ENCODE data around the gene PPP1R10.
A peak's percentile ranks its signal among the peaks of the same experiment; 100 is the strongest.

PPP1R10 gene

GRCh38 chr6:30615219-30615957, 1.7 kb downstream of the PPP1R10 start:
- Histone ChIP-seq H3K27ac (ENCODE audit: low read length) (peak overlapping the region; percentile 96), H3F3A (ENCODE audit: insufficient read depth, low read length) (peaks cover 37% of the 10 kb centered on the region), H3K9ac (ENCODE audit: low read length) (peak overlapping the region; percentile 100), H3K9me2 (replicated peaks; ENCODE audit: insufficient read depth, low read length) (no peaks in the 10 kb centered on the region), H3K4me3 (ENCODE audit: low read length) (peak overlapping the region; percentile 95), H3K9me3 (replicated peaks; ENCODE audit: insufficient read depth, low read length) (no peaks in the 10 kb centered on the region), H3K4me2 (ENCODE audit: low read depth, low read length) (peak overlapping the region; percentile 74), H2AFZ (ENCODE audit: low read length) (no peak overlapping the region), H3K27me3 (replicated peaks; ENCODE audit: insufficient read depth, low read length) (no peaks in the 10 kb centered on the region), H3K36me3 (replicated peaks; ENCODE audit: insufficient read depth, low read length) (peaks cover 10% of the 10 kb centered on the region; the same call in 1 of the 2 replicates), H3K79me2 (ENCODE audit: low read length) (peaks cover 82% of the 10 kb centered on the region), H4K20me1 (ENCODE audit: insufficient read depth, low read length) (no peaks in the 10 kb centered on the region; the same call in 1 of the 2 replicates), H3K4me1 (ENCODE audit: low read length) (peaks cover 8% of the 10 kb centered on the region; the same call in 1 of the 2 replicates)
- DNase-seq: peak; percentile 42
- TF ChIP-seq CTCF (IDR thresholded peaks at IDR 0.05; ENCODE audit: low read length) (no peak), EZH2 (optimal IDR thresholded peaks at IDR 0.05; ENCODE audit: low read depth, low read length) (no peak), EZH2phosphoT487 (IDR thresholded peaks at IDR 0.05; ENCODE audit: low read length) (no peak)

DNA sequence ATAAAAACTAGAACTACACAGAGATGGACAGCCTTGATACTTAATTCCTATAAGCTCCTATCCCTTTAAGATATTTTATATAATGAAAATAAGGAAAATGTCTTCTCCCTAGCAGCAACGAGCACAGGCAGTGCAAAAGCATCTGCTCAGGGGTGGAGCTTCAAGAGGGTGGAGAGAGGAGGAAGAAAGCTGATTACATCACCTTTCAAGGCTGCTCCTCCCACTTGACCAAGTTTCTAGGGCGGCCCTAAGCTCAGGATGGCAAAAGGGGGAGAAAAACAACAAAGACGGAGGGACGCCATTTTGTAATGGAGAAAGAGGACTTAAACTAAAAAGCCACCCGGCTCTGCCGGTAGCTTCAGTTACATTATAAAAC, 2.2 kb downstream of the PPP1R10 start:
- Histone ChIP-seq H3K4me2 (ENCODE audit: low read depth, low read length) (peak overlapping the region; percentile 74), H3K4me3 (ENCODE audit: low read length) (peak overlapping the region; percentile 95), H3K36me3 (replicated peaks; ENCODE audit: insufficient read depth, low read length) (peaks cover 11% of the 10 kb centered on the region; the same call in 1 of the 2 replicates), H3K9me2 (replicated peaks; ENCODE audit: insufficient read depth, low read length) (no peaks in the 10 kb centered on the region), H3K27ac (ENCODE audit: low read length) (peak overlapping the region; percentile 96), H3K79me2 (ENCODE audit: low read length) (peaks cover 87% of the 10 kb centered on the region), H3K9ac (ENCODE audit: low read length) (peak overlapping the region; percentile 100), H3K9me3 (replicated peaks; ENCODE audit: insufficient read depth, low read length) (no peaks in the 10 kb centered on the region), H3K4me1 (ENCODE audit: low read length) (peaks cover 8% of the 10 kb centered on the region; the same call in 1 of the 2 replicates), H4K20me1 (ENCODE audit: insufficient read depth, low read length) (no peaks in the 10 kb centered on the region; the same call in 1 of the 2 replicates), H3K27me3 (replicated peaks; ENCODE audit: insufficient read depth, low read length) (no peaks in the 10 kb centered on the region), H2AFZ (ENCODE audit: low read length) (no peak overlapping the region), H3F3A (ENCODE audit: insufficient read depth, low read length) (peaks cover 37% of the 10 kb centered on the region)
- no peak for TF ChIP-seq CTCF (IDR thresholded peaks at IDR 0.05; ENCODE audit: low read length)
- no peak for TF ChIP-seq EZH2phosphoT487 (IDR thresholded peaks at IDR 0.05; ENCODE audit: low read length)
- TF ChIP-seq EZH2 (optimal IDR thresholded peaks at IDR 0.05; ENCODE audit: low read depth, low read length): no peak
- peak; percentile 94 for DNase-seq

- H3K4me2 ChIP-seq (ENCODE audit: low read depth, low read length): peak overlapping the region; percentile 74
- no peaks in the 10 kb centered on the region; the same call in 1 of the 2 replicates for H4K20me1 ChIP-seq (ENCODE audit: insufficient read depth, low read length)
- H3F3A ChIP-seq (ENCODE audit: insufficient read depth, low read length): peaks cover 37% of the 10 kb centered on the region
- peaks cover 13% of the 10 kb centered on the region; the same call in 1 of the 2 replicates for H3K36me3 ChIP-seq (replicated peaks; ENCODE audit: insufficient read depth, low read length)
- no peak for DNase-seq
- TF ChIP-seq CTCF (IDR thresholded peaks at IDR 0.05; ENCODE audit: low read length): no peak
- TF ChIP-seq EZH2phosphoT487 (IDR thresholded peaks at IDR 0.05; ENCODE audit: low read length): no peak
- TF ChIP-seq EZH2 (optimal IDR thresholded peaks at IDR 0.05; ENCODE audit: low read depth, low read length): no peak
- no peaks in the 10 kb centered on the region for H3K9me2 ChIP-seq (replicated peaks; ENCODE audit: insufficient read depth, low read length)
- H3K9me3 ChIP-seq (replicated peaks; ENCODE audit: insufficient read depth, low read length): no peaks in the 10 kb centered on the region
- no peak overlapping the region for H2AFZ ChIP-seq (ENCODE audit: low read length)
- H3K79me2 ChIP-seq (ENCODE audit: low read length): peaks cover 87% of the 10 kb centered on the region
- peak overlapping the region; percentile 20; the same call in 1 of the 2 replicates for H3K4me3 ChIP-seq (ENCODE audit: low read length)
- H3K27me3 ChIP-seq (replicated peaks; ENCODE audit: insufficient read depth, low read length): no peaks in the 10 kb centered on the region
- peak overlapping the region; percentile 35; the same call in 1 of the 2 replicates for H3K9ac ChIP-seq (ENCODE audit: low read length)
- peaks cover 8% of the 10 kb centered on the region; the same call in 1 of the 2 replicates for H3K4me1 ChIP-seq (ENCODE audit: low read length)
- H3K27ac ChIP-seq (ENCODE audit: low read length): peak overlapping the region; percentile 96; the same call in 1 of the 2 replicates
These were observed 2.8 kb downstream of the PPP1R10 start for GRCh38 chr6:30614044-30614842.
